Osteoblast (primary cell): ENCODE results near the gene ICE1. TPM values are rescaled to one million over a fixed set of nuclear protein-coding genes. Genes with fewer than 3 reads are reported as not detected.

Experiments
- DNase-seq: peaks from one replicate; pipeline ENCODE4 v3.0.0; 2011; ENCODE audit warnings: low spot score, mixed read lengths; ENCODE audit not compliant: insufficient read length; ENCODE audit errors: missing footprints
- H2AFZ ChIP-seq: 2 replicates; pipeline ENCODE4 v1.6.0; 2011; ENCODE audit warnings: mild to moderate bottlenecking, low read length
- H3K27ac ChIP-seq: 2 replicates; pipeline ENCODE4 v1.5.1; 2011; ENCODE audit warnings: mild to moderate bottlenecking, low read depth, low read length, moderate library complexity
- H3K27me3 ChIP-seq: 2 replicates; pipeline ENCODE4 v1.6.0; 2012; ENCODE audit warnings: mild to moderate bottlenecking, control low read depth, inconsistent platforms, low read length, moderate library complexity; ENCODE audit not compliant: insufficient read depth
- H3K36me3 ChIP-seq: 2 replicates; pipeline ENCODE4 v1.5.1; 2011; ENCODE audit warnings: mild to moderate bottlenecking, low read length, control low read depth, moderate library complexity; ENCODE audit not compliant: insufficient read depth
- H3K4me1 ChIP-seq: 2 replicates; pipeline ENCODE4 v1.5.1; 2011; ENCODE audit warnings: mild to moderate bottlenecking, low read length, control low read depth, moderate library complexity; ENCODE audit not compliant: insufficient read depth
- H3K4me2 ChIP-seq: 2 replicates; pipeline ENCODE4 v1.6.0; 2011; ENCODE audit warnings: mild to moderate bottlenecking, low read length; ENCODE audit not compliant: insufficient read depth
- H3K4me3 ChIP-seq: fragments of 200-600 bp; sonication (generic); 3 replicates; pipeline ENCODE4 v1.5.1; 2012; ENCODE audit warnings: mild to moderate bottlenecking, low read length, inconsistent platforms; ENCODE audit not compliant: insufficient read depth
- H3K79me2 ChIP-seq: 2 replicates; pipeline ENCODE4 v1.6.0; 2012; ENCODE audit warnings: mild to moderate bottlenecking, low read length, control low read depth, inconsistent platforms; ENCODE audit not compliant: insufficient read depth
- H3K9me3 ChIP-seq: 2 replicates; pipeline ENCODE4 v1.5.1; 2011; ENCODE audit warnings: low read depth, low read length, control low read depth
- H4K20me1 ChIP-seq: 2 replicates; pipeline ENCODE4 v1.6.0; 2012; ENCODE audit warnings: mild to moderate bottlenecking, low read length, control low read depth; ENCODE audit not compliant: insufficient read depth
- total RNA-seq: library from RNA; depleted of rRNA; stranded (reverse); fragments of >200 nt; gene quantifications from 2 replicates; pipeline ENCODE4 v1.2.3, GENCODE V29; 2012
- TF ChIP-seq, protein P1 (sequence below): IDR thresholded peaks from 2 replicates; pipeline ENCODE4 v1.5.1; 2011; ENCODE audit warnings: mild to moderate bottlenecking, low read depth, low read length, moderate library complexity; ENCODE audit errors: extremely low read depth

The ICE1 gene
- total RNA-seq, 1 donor, result 34.0 TPM

DNA sequence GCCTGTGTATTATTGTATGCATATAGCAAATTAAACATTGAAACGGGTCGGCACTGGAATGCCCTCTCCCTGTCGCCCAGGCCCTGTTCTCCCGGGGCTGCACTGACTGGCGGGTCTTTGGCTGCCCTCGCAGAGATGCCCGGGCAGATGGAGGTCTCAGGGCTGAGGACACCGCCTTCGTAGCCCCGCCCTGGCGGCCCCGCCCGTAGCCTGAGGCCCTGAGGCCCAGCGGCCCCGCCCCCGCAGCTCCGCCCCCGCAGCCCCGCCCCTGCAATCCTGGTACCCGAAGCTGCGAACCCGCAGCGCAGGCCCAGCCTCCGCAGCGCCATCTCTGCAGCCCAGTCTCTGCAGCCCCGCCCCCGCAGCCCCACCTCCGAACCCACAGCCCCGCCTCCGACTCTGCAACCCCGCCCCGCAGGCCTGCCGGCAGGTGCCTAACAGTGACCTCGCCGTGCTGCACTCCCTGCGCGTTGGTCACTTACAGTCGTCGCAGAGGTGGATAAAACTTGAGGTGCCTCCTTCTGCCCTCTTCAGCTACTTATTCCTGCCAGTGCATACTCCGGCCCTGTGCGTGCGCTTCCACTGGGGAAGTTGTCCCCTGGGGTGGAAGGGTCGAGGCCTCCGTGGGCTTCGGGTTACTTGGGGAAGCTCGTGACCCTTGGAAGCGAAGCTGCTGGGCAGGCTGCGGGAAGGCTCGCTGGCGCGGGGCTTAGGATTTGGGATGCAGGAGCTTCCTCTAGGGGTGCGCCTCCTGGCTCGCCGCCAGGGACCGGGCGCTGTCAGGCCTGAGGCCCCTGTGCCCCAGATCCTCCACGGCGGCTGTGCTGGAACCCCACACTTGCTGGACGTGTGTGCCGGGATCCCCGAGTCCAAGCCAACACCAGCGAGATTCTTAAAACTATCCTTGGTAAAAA lies 72.3 kb downstream of the ICE1 start:
- Histone ChIP-seq H3K4me2 (peak overlapping the region; percentile 64), H3K4me3 (peak overlapping the region; percentile 11), H3K27me3 (peaks cover 11% of the 10 kb centered on the region), H3K27ac (no peak overlapping the region), H3K4me1 (no peaks in the 10 kb centered on the region), H3K36me3 (no peaks in the 10 kb centered on the region), H3K9me3 (no peaks in the 10 kb centered on the region), H3K79me2 (no peaks in the 10 kb centered on the region), H4K20me1 (no peaks in the 10 kb centered on the region), H2AFZ (no peak overlapping the region)
- DNase-seq, result peak; percentile 73
- TF ChIP-seq, protein P1, sequence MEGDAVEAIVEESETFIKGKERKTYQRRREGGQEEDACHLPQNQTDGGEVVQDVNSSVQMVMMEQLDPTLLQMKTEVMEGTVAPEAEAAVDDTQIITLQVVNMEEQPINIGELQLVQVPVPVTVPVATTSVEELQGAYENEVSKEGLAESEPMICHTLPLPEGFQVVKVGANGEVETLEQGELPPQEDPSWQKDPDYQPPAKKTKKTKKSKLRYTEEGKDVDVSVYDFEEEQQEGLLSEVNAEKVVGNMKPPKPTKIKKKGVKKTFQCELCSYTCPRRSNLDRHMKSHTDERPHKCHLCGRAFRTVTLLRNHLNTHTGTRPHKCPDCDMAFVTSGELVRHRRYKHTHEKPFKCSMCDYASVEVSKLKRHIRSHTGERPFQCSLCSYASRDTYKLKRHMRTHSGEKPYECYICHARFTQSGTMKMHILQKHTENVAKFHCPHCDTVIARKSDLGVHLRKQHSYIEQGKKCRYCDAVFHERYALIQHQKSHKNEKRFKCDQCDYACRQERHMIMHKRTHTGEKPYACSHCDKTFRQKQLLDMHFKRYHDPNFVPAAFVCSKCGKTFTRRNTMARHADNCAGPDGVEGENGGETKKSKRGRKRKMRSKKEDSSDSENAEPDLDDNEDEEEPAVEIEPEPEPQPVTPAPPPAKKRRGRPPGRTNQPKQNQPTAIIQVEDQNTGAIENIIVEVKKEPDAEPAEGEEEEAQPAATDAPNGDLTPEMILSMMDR, result no peak

- Histone ChIP-seq H3K79me2 (no peaks in the 10 kb centered on the region), H3K4me1 (no peaks in the 10 kb centered on the region), H3K36me3 (no peaks in the 10 kb centered on the region), H3K27ac (no peak overlapping the region), H4K20me1 (no peaks in the 10 kb centered on the region), H2AFZ (no peak overlapping the region), H3K4me3 (no peak overlapping the region), H3K9me3 (no peaks in the 10 kb centered on the region), H3K27me3 (peaks cover 11% of the 10 kb centered on the region), H3K4me2 (no peak overlapping the region)
- TF ChIP-seq, protein P1, result peak; percentile 82
- peak; percentile 94 for DNase-seq
Measured at GRCh38 chr5:5497152-5497788, 74.8 kb downstream of the ICE1 start.

DNA sequence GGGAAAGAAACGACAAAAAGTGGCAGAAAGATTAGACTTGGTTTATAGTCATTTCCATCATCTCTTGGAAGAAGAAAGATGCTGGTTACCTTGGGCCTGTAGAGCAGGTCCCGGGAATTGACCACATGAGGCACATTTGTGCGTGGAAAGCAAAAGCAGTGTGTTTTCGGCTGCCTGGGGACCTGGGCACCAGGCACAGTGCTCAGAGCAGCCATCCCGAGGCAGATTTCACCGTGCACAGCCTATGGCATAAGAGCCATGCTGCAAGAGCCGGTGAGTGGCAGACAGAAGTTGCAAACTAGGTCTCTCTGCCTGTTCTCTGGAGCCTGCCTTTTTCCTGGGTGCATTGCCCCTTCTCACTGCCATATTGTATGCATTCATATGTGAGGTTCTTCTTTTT lies 77.0 kb downstream of the ICE1 start:
- H2AFZ ChIP-seq, result no peak overlapping the region
- H3K9me3 ChIP-seq, result no peaks in the 10 kb centered on the region
- TF ChIP-seq, protein P1, result no peak

GRCh38 chr5:5504325-5504724 lies 81.8 kb downstream of the ICE1 start:
- H4K20me1 ChIP-seq, result no peaks in the 10 kb centered on the region
- no peaks in the 10 kb centered on the region for H3K4me1 ChIP-seq
- no peaks in the 10 kb centered on the region for H3K27me3 ChIP-seq
- no peaks in the 10 kb centered on the region for H3K36me3 ChIP-seq
- TF ChIP-seq, protein P1, result no peak
- H3K9me3 ChIP-seq, result no peaks in the 10 kb centered on the region
- H3K79me2 ChIP-seq, result no peaks in the 10 kb centered on the region
- no peak overlapping the region for H3K4me3 ChIP-seq
- DNase-seq, result no peak
- H3K27ac ChIP-seq, result no peak overlapping the region
- no peak overlapping the region for H3K4me2 ChIP-seq
- H2AFZ ChIP-seq, result no peak overlapping the region

More for the DNA sequence above, 77.0 kb downstream of the ICE1 start:
- no peak for DNase-seq
- Histone ChIP-seq H3K27me3 (peaks cover 8% of the 10 kb centered on the region), H3K27ac (no peak overlapping the region), H3K4me2 (no peak overlapping the region), H3K36me3 (no peaks in the 10 kb centered on the region), H3K4me1 (no peaks in the 10 kb centered on the region), H4K20me1 (no peaks in the 10 kb centered on the region), H3K4me3 (no peak overlapping the region), H3K79me2 (no peaks in the 10 kb centered on the region)
